Activated CD4-positive, alpha-beta T cell treated with anti-CD3 and anti-CD28 coated beads, Interleukin-2, amount 10 ng/mL, durations not matched to agents 24 days and 14 days (primary cell): ENCODE results near the gene DCPS. TPM values are rescaled to one million over a fixed set of nuclear protein-coding genes. Genes with fewer than 3 reads are reported as not detected.

Experiments used
- DNase-seq: peaks from one replicate; pipeline ENCODE4 v3.0.0; 2022
- H3K27ac Mint-ChIP-seq: one replicate; pipeline ENCODE4 v1.8.0; 2022; ENCODE audit warnings: mild to moderate bottlenecking, mixed read lengths
- H3K27me3 Mint-ChIP-seq: one replicate; pipeline ENCODE4 v1.8.0; 2022; ENCODE audit warnings: mixed read lengths
- H3K36me3 Mint-ChIP-seq: one replicate; pipeline ENCODE4 v1.8.0; 2022; ENCODE audit warnings: low read depth, mild to moderate bottlenecking, mixed read lengths
- H3K4me1 Mint-ChIP-seq: one replicate; pipeline ENCODE4 v1.8.0; 2021; ENCODE audit warnings: mixed read lengths
- H3K4me3 Mint-ChIP-seq: one replicate; pipeline ENCODE4 v1.8.0; 2022; ENCODE audit warnings: mild to moderate bottlenecking, moderate library complexity, mixed read lengths
- H3K9me3 Mint-ChIP-seq: one replicate; pipeline ENCODE4 v1.8.0; 2021; ENCODE audit warnings: mixed read lengths
- intact Hi-C: fragments of 100-400 bp; cut with micrococcal nuclease; formaldehyde crosslinking; loops from one replicate; pipeline ENCODE4 v1.15.1; 2023
- total RNA-seq: library from RNA; stranded (reverse); gene quantifications from 2 replicates; pipeline ENCODE4 v1.2.3, GENCODE V29; 2022

DCPS gene
- total RNA-seq, 1 donor from 2014 or later = 36.0 TPM

- no peaks in the 10 kb centered on the region for H3K27me3 Mint-ChIP-seq
- peaks cover 5% of the 10 kb centered on the region for H3K4me1 Mint-ChIP-seq
- DNase-seq = no peak
- H3K36me3 Mint-ChIP-seq = peaks cover 3% of the 10 kb centered on the region
- no peak overlapping the region for H3K27ac Mint-ChIP-seq
- intact Hi-C loops = no loop called here
- no peaks in the 10 kb centered on the region for H3K9me3 Mint-ChIP-seq
- no peak overlapping the region for H3K4me3 Mint-ChIP-seq
Measured at GRCh38 chr11:126327281-126328000, 23.6 kb downstream of the DCPS start.

- no peak overlapping the region for H3K4me3 Mint-ChIP-seq
- peak overlapping the region; percentile 36 for H3K27ac Mint-ChIP-seq
- H3K27me3 Mint-ChIP-seq = no peaks in the 10 kb centered on the region
- H3K9me3 Mint-ChIP-seq = no peaks in the 10 kb centered on the region
- no peak for DNase-seq
- peaks cover 6% of the 10 kb centered on the region for H3K36me3 Mint-ChIP-seq
- H3K4me1 Mint-ChIP-seq = peaks cover 5% of the 10 kb centered on the region
- intact Hi-C loops = no loop called here
Measured at GRCh38 chr11:126328001-126328390, 24.1 kb downstream of the DCPS start.

GRCh38 chr11:126328444-126328843 lies 24.6 kb downstream of the DCPS start:
- Mint-ChIP-seq H3K27ac (no peak overlapping the region), H3K36me3 (peaks cover 10% of the 10 kb centered on the region), H3K9me3 (no peaks in the 10 kb centered on the region), H3K27me3 (no peaks in the 10 kb centered on the region), H3K4me1 (peaks cover 5% of the 10 kb centered on the region), H3K4me3 (no peak overlapping the region)
- intact Hi-C loops = no loop called here
- DNase-seq = no peak

GRCh38 chr11:126328938-126329643 lies 25.2 kb downstream of the DCPS start:
- Mint-ChIP-seq H3K9me3 (no peaks in the 10 kb centered on the region), H3K27me3 (no peaks in the 10 kb centered on the region), H3K4me1 (peaks cover 5% of the 10 kb centered on the region), H3K4me3 (no peak overlapping the region), H3K27ac (no peak overlapping the region), H3K36me3 (peaks cover 15% of the 10 kb centered on the region)
- intact Hi-C loops = no loop called here
- no peak for DNase-seq

- Mint-ChIP-seq H3K4me3 (no peak overlapping the region), H3K27me3 (no peaks in the 10 kb centered on the region), H3K27ac (no peak overlapping the region), H3K9me3 (no peaks in the 10 kb centered on the region), H3K36me3 (peaks cover 15% of the 10 kb centered on the region), H3K4me1 (peaks cover 5% of the 10 kb centered on the region)
- intact Hi-C loops = no loop called here
- no peak for DNase-seq
Measured at GRCh38 chr11:126329644-126330211, 25.9 kb downstream of the DCPS start.

GRCh38 chr11:126331286-126331685 lies 27.4 kb downstream of the DCPS start:
- intact Hi-C loops = no loop called here
- Mint-ChIP-seq H3K27me3 (no peaks in the 10 kb centered on the region), H3K4me3 (no peak overlapping the region), H3K9me3 (no peaks in the 10 kb centered on the region), H3K27ac (no peak overlapping the region), H3K36me3 (peaks cover 20% of the 10 kb centered on the region), H3K4me1 (peaks cover 14% of the 10 kb centered on the region)
- no peak for DNase-seq

- intact Hi-C loops = no loop called here
- Mint-ChIP-seq H3K4me1 (peaks cover 18% of the 10 kb centered on the region), H3K4me3 (no peak overlapping the region), H3K27me3 (no peaks in the 10 kb centered on the region), H3K36me3 (peaks cover 21% of the 10 kb centered on the region), H3K9me3 (no peaks in the 10 kb centered on the region), H3K27ac (no peak overlapping the region)
- DNase-seq = no peak
Measured at GRCh38 chr11:126332221-126332711, 28.4 kb downstream of the DCPS start.

GRCh38 chr11:126333142-126333541 lies 29.3 kb downstream of the DCPS start:
- no peak for DNase-seq
- Mint-ChIP-seq H3K9me3 (no peaks in the 10 kb centered on the region), H3K36me3 (peaks cover 23% of the 10 kb centered on the region), H3K27me3 (no peaks in the 10 kb centered on the region), H3K27ac (no peak overlapping the region), H3K4me3 (no peak overlapping the region), H3K4me1 (peaks cover 18% of the 10 kb centered on the region)
- intact Hi-C loops = no loop called here

GRCh38 chr11:126334659-126335462 lies 31.0 kb downstream of the DCPS start:
- Mint-ChIP-seq H3K27me3 (no peaks in the 10 kb centered on the region), H3K27ac (no peak overlapping the region), H3K9me3 (no peaks in the 10 kb centered on the region), H3K4me1 (peaks cover 13% of the 10 kb centered on the region), H3K4me3 (no peak overlapping the region), H3K36me3 (peaks cover 27% of the 10 kb centered on the region)
- intact Hi-C loops = no loop called here
- no peak for DNase-seq

- no peaks in the 10 kb centered on the region for H3K9me3 Mint-ChIP-seq
Measured at GRCh38 chr11:126335463-126335760, 31.6 kb downstream of the DCPS start.

GRCh38 chr11:126336138-126336541 lies 32.3 kb downstream of the DCPS start:
- no peak for DNase-seq
- H3K4me1 Mint-ChIP-seq = peaks cover 13% of the 10 kb centered on the region
- H3K36me3 Mint-ChIP-seq = peaks cover 26% of the 10 kb centered on the region

More at GRCh38 chr11:126335463-126335760, 31.6 kb downstream of the DCPS start:
- H3K27ac Mint-ChIP-seq = no peak overlapping the region
- intact Hi-C loops = no loop called here
- no peak for DNase-seq
- no peak overlapping the region for H3K4me3 Mint-ChIP-seq
- peaks cover 13% of the 10 kb centered on the region for H3K4me1 Mint-ChIP-seq
- H3K36me3 Mint-ChIP-seq = peaks cover 26% of the 10 kb centered on the region
- no peaks in the 10 kb centered on the region for H3K27me3 Mint-ChIP-seq

GRCh38 chr11:126336671-126337101 lies 32.8 kb downstream of the DCPS start:
- no peaks in the 10 kb centered on the region for H3K9me3 Mint-ChIP-seq
- peak overlapping the region; percentile 54 for H3K27ac Mint-ChIP-seq
- no peak for DNase-seq
- H3K27me3 Mint-ChIP-seq = no peaks in the 10 kb centered on the region
- peaks cover 30% of the 10 kb centered on the region for H3K36me3 Mint-ChIP-seq
- intact Hi-C loops = no loop called here
- no peak overlapping the region for H3K4me3 Mint-ChIP-seq
- peaks cover 17% of the 10 kb centered on the region for H3K4me1 Mint-ChIP-seq

More at GRCh38 chr11:126336138-126336541, 32.3 kb downstream of the DCPS start:
- Mint-ChIP-seq H3K4me3 (no peak overlapping the region), H3K27ac (peak overlapping the region; percentile 54), H3K9me3 (no peaks in the 10 kb centered on the region), H3K27me3 (no peaks in the 10 kb centered on the region)
- intact Hi-C loops = no loop called here

- H3K4me3 Mint-ChIP-seq = no peak overlapping the region
- H3K4me1 Mint-ChIP-seq = peaks cover 21% of the 10 kb centered on the region
- no peak for DNase-seq
- H3K36me3 Mint-ChIP-seq = peaks cover 34% of the 10 kb centered on the region
- no peaks in the 10 kb centered on the region for H3K27me3 Mint-ChIP-seq
- intact Hi-C loops = no loop called here
- no peaks in the 10 kb centered on the region for H3K9me3 Mint-ChIP-seq
- H3K27ac Mint-ChIP-seq = no peak overlapping the region
Measured at GRCh38 chr11:126337126-126337473, 33.2 kb downstream of the DCPS start.
